HCT116 (cell line): ENCODE data around the gene GAS2. TPM values are rescaled to one million over a fixed set of nuclear protein-coding genes. Genes with fewer than 3 reads are reported as not detected.

ENCODE experiments used
- ATAC-seq: fragments of 200-7000 bp; cut with Tn5 transposase; 2 replicates; pipeline ENCODE4 v1.9.1; 2020; ENCODE audit warnings: mild to moderate bottlenecking, moderate library complexity
- BruUV-seq: library from RNA; stranded (reverse); fragments of 400-500 nt; replicated peaks from 2 replicates; lab custom pipeline; 2021; lab: Mats Ljungman, UMichigan
- CTCF ChIA-PET: fragments of 300-600 bp; sonication (Branson Sonifier 250); formaldehyde crosslinking; loops from one replicate; lab custom pipeline; 2021; ENCODE audit warnings: antibody characterized with exemption; lab: Charles Lee
- POLR2A ChIA-PET: fragments of 300-600, 350-600 bp; sonication (Branson Sonifier 250); formaldehyde crosslinking; loops from one replicate; lab custom pipeline; 2021; ENCODE audit warnings: antibody characterized with exemption; lab: Charles Lee
- RAD21 ChIA-PET, 2 experiments: fragments of 300-600 bp; sonication (Branson Sonifier 250); formaldehyde crosslinking; loops; one replicate each; lab custom pipeline; 2023; ENCODE audit warnings: low total read pairs in 2 of 2; ENCODE audit not compliant: uncharacterized antibody in 2 of 2, unreplicated experiment in 2 of 2, low non-redundant PET in 1 of 2; lab: Charles Lee
- DNase-seq: peaks from one replicate; pipeline ENCODE4 v3.0.0-alpha.2; 2010; ENCODE audit warnings: low read depth, low spot score
- H2AFZ ChIP-seq: fragments of 200-600 bp; shearing (Covaris generic), sonication (generic); 2 replicates; pipeline ENCODE4 v1.6.1; 2017; ENCODE audit warnings: low read depth, mixed run types, mixed read lengths, antibody characterized with exemption, low read length; ENCODE audit not compliant: poor library complexity, severe bottlenecking
- H3K27ac ChIP-seq: 2 replicates; pipeline ENCODE4 v1.5.1; 2012; ENCODE audit warnings: low read depth, low read length
- H3K27me3 ChIP-seq: fragments of 200-600 bp; sonication (generic); 2 replicates; pipeline ENCODE4 v1.6.1; 2016; ENCODE audit warnings: mixed run types, low read length, mixed read lengths; ENCODE audit not compliant: insufficient read depth
- H3K36me3 ChIP-seq, 2 experiments: fragments of 200-500 bp in 1 of 2; fragments of 200-600 bp in 1 of 2; sonication (Bioruptor generic) in 1 of 2; sonication (generic) in 1 of 2; 2 replicates each; pipeline versions ENCODE4 v1.5.1 to v1.6.1; 2014 to 2016; ENCODE audit warnings: low read length in 2 of 2, inconsistent platforms in 1 of 2, mixed read lengths in 1 of 2, mixed run types in 1 of 2; ENCODE audit not compliant: insufficient read depth in 2 of 2, control insufficient read depth in 1 of 2
- H3K4me1 ChIP-seq, 2 experiments: fragments of 200-600 bp in 1 of 2; sonication (generic) in 1 of 2; 2 replicates each; pipeline versions ENCODE4 v1.5.1 to v1.6.1; 2012 to 2017; ENCODE audit warnings: low read length in 2 of 2, inconsistent platforms in 1 of 2, mild to moderate bottlenecking in 1 of 2, mixed read lengths in 1 of 2, mixed run types in 1 of 2, moderate library complexity in 1 of 2; ENCODE audit not compliant: insufficient read depth in 2 of 2, control insufficient read depth in 1 of 2
- H3K4me2 ChIP-seq: fragments of 200-600 bp; sonication (generic); 2 replicates; pipeline ENCODE4 v1.6.1; 2017; ENCODE audit warnings: mixed run types, low read length, mixed read lengths
- H3K4me3 ChIP-seq, 2 experiments: fragments of 200-600 bp in 1 of 2; sonication (generic) in 1 of 2; replicated peaks in 1 of 2; 2 replicates each; pipeline ENCODE4 v1.5.1; 2011 to 2016; ENCODE audit warnings: low read length in 2 of 2, control low read depth in 1 of 2, low read depth in 1 of 2, mild to moderate bottlenecking in 1 of 2, mixed read lengths in 1 of 2, mixed run types in 1 of 2
- H3K79me2 ChIP-seq: fragments of 200-600 bp; sonication (generic); 2 replicates; pipeline ENCODE4 v1.6.1; 2017; ENCODE audit warnings: mild to moderate bottlenecking, mixed run types, low read length, moderate library complexity, mixed read lengths; ENCODE audit not compliant: insufficient read depth
- H3K9ac ChIP-seq: fragments of 200-600 bp; sonication (generic); 2 replicates; pipeline ENCODE4 v1.6.1; 2016; ENCODE audit warnings: low read length, mixed read lengths
- H3K9me2 ChIP-seq: fragments of 200-600 bp; sonication (generic), shearing (Covaris generic); 2 replicates; pipeline ENCODE4 v1.6.1; 2017; ENCODE audit warnings: mixed run types, mild to moderate bottlenecking, moderate library complexity; ENCODE audit not compliant: insufficient read depth
- H3K9me3 ChIP-seq, 2 experiments: fragments of 200-500 bp in 1 of 2; fragments of 200-600 bp in 1 of 2; sonication (Bioruptor generic) in 1 of 2; sonication (generic) in 1 of 2; 2 replicates each; pipeline ENCODE4 v1.6.1; 2014 to 2017; ENCODE audit warnings: low read length in 2 of 2, mixed read lengths in 2 of 2, inconsistent platforms in 1 of 2, low read depth in 1 of 2, mild to moderate bottlenecking in 1 of 2, mixed run types in 1 of 2, moderate library complexity in 1 of 2; ENCODE audit not compliant: control insufficient read depth in 1 of 2, insufficient read depth in 1 of 2
- H4K20me1 ChIP-seq: fragments of 200-600 bp; sonication (generic), shearing (Covaris generic); 2 replicates; pipeline ENCODE4 v1.6.1; 2017; ENCODE audit warnings: mixed run types, mild to moderate bottlenecking, moderate library complexity; ENCODE audit not compliant: insufficient read depth
- ATF3 ChIP-seq: IDR thresholded peaks from 2 replicates; pipeline ENCODE4 v1.6.1; 2012
- CBX3 ChIP-seq: IDR thresholded peaks from 2 replicates; pipeline ENCODE4 v1.6.1; 2012; ENCODE audit warnings: low read depth
- CEBPB ChIP-seq: IDR thresholded peaks from 2 replicates; pipeline ENCODE4 v1.6.1; 2012; ENCODE audit warnings: low read depth
- CTCF ChIP-seq, 3 experiments: fragments of 200-600 bp in 1 of 3; sonication (generic) in 1 of 3; IDR thresholded peaks in 2 of 3; conservative IDR thresholded peaks in 1 of 3; 2 replicates each; pipeline ENCODE4 v1.5.1; 2012 to 2017; ENCODE audit warnings: low read depth in 2 of 3, low read length in 2 of 3, antibody characterized with exemption in 1 of 3, borderline replicate concordance in 1 of 3, control low read depth in 1 of 3, mild to moderate bottlenecking in 1 of 3, mixed read lengths in 1 of 3, mixed run types in 1 of 3, moderate library complexity in 1 of 3; ENCODE audit not compliant: insufficient read depth in 1 of 3
- ELF1 ChIP-seq: IDR thresholded peaks from 2 replicates; pipeline ENCODE4 v1.6.1; 2012; ENCODE audit warnings: low read depth, borderline replicate concordance
- EZH2 ChIP-seq: fragments of 200-600 bp; sonication (generic); IDR thresholded peaks from 2 replicates; pipeline ENCODE4 v1.6.1; 2017; ENCODE audit warnings: antibody characterized with exemption, mixed run types
- FOSL1 ChIP-seq: IDR thresholded peaks from 2 replicates; pipeline ENCODE4 v1.6.1; 2012; ENCODE audit warnings: low read depth
- JUND ChIP-seq: IDR thresholded peaks from 2 replicates; pipeline ENCODE4 v1.6.1; 2012
- POLR2A ChIP-seq: IDR thresholded peaks from 2 replicates; pipeline ENCODE4 v1.7.0; 2011; ENCODE audit warnings: borderline replicate concordance; ENCODE audit not compliant: insufficient read depth, insufficient read length; ENCODE audit errors: extremely low read depth
- RAD21 ChIP-seq: IDR thresholded peaks from 2 replicates; pipeline ENCODE4 v1.6.1; 2012; ENCODE audit warnings: low read depth, mild to moderate bottlenecking
- REST ChIP-seq: IDR thresholded peaks from 2 replicates; pipeline ENCODE4 v1.6.1; 2012; ENCODE audit warnings: low read depth
- TCF7L2 ChIP-seq: IDR thresholded peaks from 2 replicates; pipeline ENCODE4 v1.7.0; 2011; ENCODE audit warnings: borderline replicate concordance, inconsistent platforms; ENCODE audit not compliant: insufficient read depth, insufficient read length; ENCODE audit errors: extremely low read depth
- ZBTB33 ChIP-seq: IDR thresholded peaks from 2 replicates; pipeline ENCODE4 v1.6.1; 2011; ENCODE audit warnings: mild to moderate bottlenecking, low read length, moderate library complexity; ENCODE audit not compliant: insufficient replicate concordance; ENCODE audit errors: extremely low read depth
- intact Hi-C: fragments of 100-400 bp; cut with micrococcal nuclease; formaldehyde crosslinking; loops from 2 replicates; pipeline ENCODE4 v1.10.0; 2022
- total RNA-seq: library from RNA; stranded (reverse); gene quantifications from one replicate; pipeline ENCODE4 v1.2.1, GENCODE V29; 2021; ENCODE audit not compliant: unreplicated experiment

The GAS2 gene
- total RNA-seq, 1 experiment from 2014 or later: not detected

- no peaks in the 10 kb centered on the region for H4K20me1 ChIP-seq
- ChIA-PET CTCF (no interaction called here), POLR2A (no interaction called here)
- H3K4me1 ChIP-seq: no peaks in the 10 kb centered on the region
- H3K9ac ChIP-seq: no peak overlapping the region
- no peak overlapping the region for H3K4me3 ChIP-seq
- no peak for TF ChIP-seq POLR2A
- TF ChIP-seq TCF7L2: no peak
- TF ChIP-seq CBX3: no peak
- no peak for TF ChIP-seq FOSL1
- no peak for TF ChIP-seq ELF1
- TF ChIP-seq ATF3: no peak
- TF ChIP-seq ZBTB33: no peak
- no peak for TF ChIP-seq JUND
- TF ChIP-seq CEBPB: no peak
- no peak for TF ChIP-seq CTCF (IDR thresholded peaks at IDR 0.05 in 2 of 3, conservative IDR thresholded peaks at IDR 0.05 in 1 of 3; ENCODE audit: borderline replicate concordance in 1 of 3, insufficient read depth in 1 of 3, low read depth in 2 of 3, low read length in 2 of 3)
- no peak for TF ChIP-seq RAD21
- no peak for TF ChIP-seq REST
- TF ChIP-seq EZH2: no peak
- TF ChIP-seq, all 23 proteins: peak for 0
- no peak overlapping the region for H2AFZ ChIP-seq
- no peak for DNase-seq
- intact Hi-C loops: no loop called here
- H3K27ac ChIP-seq: no peak overlapping the region
- no peaks in the 10 kb centered on the region for H3K9me2 ChIP-seq
- no peaks in the 10 kb centered on the region for H3K36me3 ChIP-seq
- H3K4me2 ChIP-seq: no peak overlapping the region
- H3K9me3 ChIP-seq: no peaks in the 10 kb centered on the region
- RAD21 ChIA-PET: no interaction called here
- peaks cover 13% of the 10 kb centered on the region for H3K27me3 ChIP-seq
- no peaks in the 10 kb centered on the region for H3K79me2 ChIP-seq
- no TSS peak for BruUV-seq
- no peak for ATAC-seq
These were observed 141.6 kb downstream of the GAS2 start for GRCh38 chr11:22807855-22808570.
